Small intestine (tissue), 7 donors: ENCODE measurements around the gene U2AF2. TPM values are rescaled to one million over a fixed set of nuclear protein-coding genes. Genes with fewer than 3 reads are reported as not detected.

Source experiments
- DNase-seq, 2 donors: peaks; one replicate each; pipeline versions ENCODE4 v3.0.0 to v3.0.0-alpha.2; 2013
- FAIRE-seq: peaks from 2 replicates; lab custom pipeline; 2012; peaks lifted over from hg19 to GRCh38; lab: Jason Lieb, UNC
- H3K27ac ChIP-seq, 3 donors: one replicate each; pipeline ENCODE4 v1.5.1; 2013; ENCODE audit warnings: low read length in 2 of 3, mild to moderate bottlenecking in 2 of 3, control low read depth in 1 of 3, inconsistent platforms in 1 of 3, low read depth in 1 of 3, moderate library complexity in 1 of 3
- H3K27me3 ChIP-seq, 3 donors: one replicate each; pipeline ENCODE4 v1.6.1; 2013; ENCODE audit warnings: low read length in 3 of 3, inconsistent platforms in 1 of 3; ENCODE audit not compliant: control insufficient read depth in 3 of 3, insufficient read depth in 3 of 3
- H3K36me3 ChIP-seq, 3 donors: one replicate each; pipeline ENCODE4 v1.6.1; 2013; ENCODE audit warnings: low read length in 3 of 3, inconsistent platforms in 1 of 3, low read depth in 1 of 3, mild to moderate bottlenecking in 1 of 3, moderate library complexity in 1 of 3; ENCODE audit not compliant: control insufficient read depth in 3 of 3, insufficient read depth in 2 of 3
- H3K4me1 ChIP-seq, 3 donors: one replicate each; pipeline ENCODE4 v1.6.1; 2013; ENCODE audit warnings: low read length in 2 of 3, inconsistent platforms in 1 of 3, low read depth in 1 of 3, mild to moderate bottlenecking in 1 of 3, moderate library complexity in 1 of 3; ENCODE audit not compliant: control insufficient read depth in 3 of 3, insufficient read depth in 2 of 3
- H3K4me3 ChIP-seq, 3 donors: one replicate each; pipeline ENCODE4 v1.5.1; 2013; ENCODE audit warnings: low read length in 3 of 3, control low read depth in 1 of 3, inconsistent platforms in 1 of 3, low read depth in 1 of 3, mild to moderate bottlenecking in 1 of 3, moderate library complexity in 1 of 3
- H3K9me3 ChIP-seq, 2 donors: one replicate each; pipeline ENCODE4 v1.6.1; 2013; ENCODE audit warnings: low read depth in 1 of 2, low read length in 1 of 2; ENCODE audit not compliant: control insufficient read depth in 2 of 2, insufficient read depth in 1 of 2
- WGBS, 3 donors: extraction: QIAGEN DNeasy Blood & Tissue Kit; methylation state at CpG; one replicate each; pipeline ENCODE4 v1.1.7; 2013; 5-methylcytosine and 5-hydroxymethylcytosine counted together
- polyA plus RNA-seq, 4 donors: library from polyadenylated mRNA; stranded (reverse) in 3 of 4; unstranded in 1 of 4; fragments of 200-250 nt in 3 of 4; fragments of 120-200 nt in 1 of 4; gene quantifications; one replicate each; pipeline versions ENCODE4 v1.2.1 to v1.2.3, GENCODE V29; 2013
- donor health status: healthy with polysubstance abuse.
- donor health status: control.
- donor health status: control.
- donor health status: Bipolar disorder and iron deficiency.
- donor health status: healthy.

Gene U2AF2
- polyA plus RNA-seq, 4 donors: 74.0 to 161 (median 115) TPM

DNA sequence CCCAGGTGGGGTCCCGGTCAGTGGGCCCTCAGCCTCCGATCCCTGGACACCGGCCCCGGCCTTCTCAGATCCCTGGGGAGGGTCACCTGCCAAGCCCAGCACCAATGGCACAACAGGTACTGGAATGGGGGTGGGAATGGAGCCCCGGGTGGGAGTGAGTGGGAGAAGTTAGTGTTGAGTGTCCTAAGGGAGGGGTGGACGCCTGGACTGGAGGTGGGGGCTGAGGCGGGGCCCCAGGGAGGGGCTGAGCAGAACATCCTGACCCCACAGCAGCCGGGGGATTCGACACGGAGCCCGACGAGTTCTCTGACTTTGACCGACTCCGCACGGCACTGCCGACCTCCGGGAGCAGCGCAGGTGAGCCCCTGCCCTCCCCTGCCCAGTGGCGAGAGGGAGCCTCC, 37.8 kb downstream of the U2AF2 start:
- H3K27me3 ChIP-seq: no peaks in the 10 kb centered on the region
- H3K9me3 ChIP-seq: no peaks in the 10 kb centered on the region
- no peak overlapping the region for H3K27ac ChIP-seq
- H3K36me3 ChIP-seq: peaks cover 34 to 97% (median 51%) of the 10 kb centered on the region in 3 donors
- WGBS, 3 donors: 94 to 98% (median 97%) methylated on average over 17 to 19 of the region's 19 CpGs
- peaks cover 0 to 26% (median 0%) of the 10 kb centered on the region in 3 donors for H3K4me1 ChIP-seq
- no peak for FAIRE-seq
- no peak for DNase-seq
- no peak overlapping the region for H3K4me3 ChIP-seq

DNA sequence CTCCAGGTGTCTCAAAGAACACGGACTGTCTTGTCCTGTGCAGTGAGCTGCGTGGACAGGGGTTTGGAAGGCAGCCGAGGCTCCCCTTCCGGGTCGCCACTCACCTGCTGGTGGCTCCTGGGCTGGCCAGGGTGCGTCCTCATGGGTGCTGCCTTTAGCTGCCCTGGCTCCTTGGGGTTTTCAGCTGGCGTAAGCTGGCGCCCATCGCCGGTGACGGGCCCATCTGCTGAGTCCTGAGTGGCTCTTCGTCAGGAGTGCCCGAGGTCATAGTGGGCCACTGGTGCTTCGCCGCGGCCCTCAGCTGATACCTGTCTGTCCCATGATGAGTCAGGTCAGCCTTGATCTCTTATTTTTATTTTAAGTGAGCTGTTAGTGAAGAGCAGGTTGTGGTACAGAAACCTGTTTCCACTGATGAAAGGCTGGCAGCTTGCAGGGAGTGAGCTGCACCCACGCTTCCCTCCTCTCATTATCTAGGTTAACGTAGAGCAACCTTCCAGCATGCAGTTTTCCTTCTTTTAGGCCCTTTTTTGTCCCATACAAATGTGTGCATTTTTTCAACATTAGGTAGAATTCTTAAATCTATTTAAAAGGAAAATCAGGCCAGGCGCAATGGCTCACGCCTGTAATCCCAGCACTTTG, 38.6 kb downstream of the U2AF2 start:
- H3K4me3 ChIP-seq: no peak overlapping the region
- no peaks in the 10 kb centered on the region for H3K9me3 ChIP-seq
- 93 to 96% (median 94%) methylated on average over 20 of the region's 20 CpGs for WGBS, 3 donors
- peaks cover 34 to 96% (median 58%) of the 10 kb centered on the region in 3 donors for H3K36me3 ChIP-seq
- no peak overlapping the region for H3K27ac ChIP-seq
- no peak for FAIRE-seq
- no peak for DNase-seq
- H3K27me3 ChIP-seq: no peaks in the 10 kb centered on the region
- H3K4me1 ChIP-seq: peaks cover 0 to 19% (median 0%) of the 10 kb centered on the region in 3 donors

GRCh38 chr19:55694241-55694655, 39.4 kb downstream of the U2AF2 start:
- no peaks in the 10 kb centered on the region for H3K27me3 ChIP-seq
- no peak for FAIRE-seq
- peaks cover 37 to 94% (median 58%) of the 10 kb centered on the region in 3 donors for H3K36me3 ChIP-seq
- H3K27ac ChIP-seq: no peak overlapping the region
- no peak overlapping the region for H3K4me3 ChIP-seq
- H3K4me1 ChIP-seq: peaks cover 0 to 14% (median 0%) of the 10 kb centered on the region in 3 donors
- 41 to 73% (median 53%) methylated on average over 15 of the region's 15 CpGs for WGBS, 3 donors
- peak; percentile 50 to 69 for DNase-seq
- H3K9me3 ChIP-seq: no peaks in the 10 kb centered on the region

- Histone ChIP-seq H3K27me3 (no peaks in the 10 kb centered on the region), H3K9me3 (no peaks in the 10 kb centered on the region), H3K27ac (no peak overlapping the region), H3K4me1 (peaks cover 0 to 8% (median 0%) of the 10 kb centered on the region in 3 donors), H3K36me3 (peaks cover 38 to 92% (median 53%) of the 10 kb centered on the region in 3 donors), H3K4me3 (no peak overlapping the region)
- WGBS, 3 donors: 90 to 93% (median 93%) methylated on average over 27 to 37 of the region's 37 CpGs
- no peak for FAIRE-seq
- no peak for DNase-seq
Measured at GRCh38 chr19:55694656-55695491, 40.0 kb downstream of the U2AF2 start.

DNA sequence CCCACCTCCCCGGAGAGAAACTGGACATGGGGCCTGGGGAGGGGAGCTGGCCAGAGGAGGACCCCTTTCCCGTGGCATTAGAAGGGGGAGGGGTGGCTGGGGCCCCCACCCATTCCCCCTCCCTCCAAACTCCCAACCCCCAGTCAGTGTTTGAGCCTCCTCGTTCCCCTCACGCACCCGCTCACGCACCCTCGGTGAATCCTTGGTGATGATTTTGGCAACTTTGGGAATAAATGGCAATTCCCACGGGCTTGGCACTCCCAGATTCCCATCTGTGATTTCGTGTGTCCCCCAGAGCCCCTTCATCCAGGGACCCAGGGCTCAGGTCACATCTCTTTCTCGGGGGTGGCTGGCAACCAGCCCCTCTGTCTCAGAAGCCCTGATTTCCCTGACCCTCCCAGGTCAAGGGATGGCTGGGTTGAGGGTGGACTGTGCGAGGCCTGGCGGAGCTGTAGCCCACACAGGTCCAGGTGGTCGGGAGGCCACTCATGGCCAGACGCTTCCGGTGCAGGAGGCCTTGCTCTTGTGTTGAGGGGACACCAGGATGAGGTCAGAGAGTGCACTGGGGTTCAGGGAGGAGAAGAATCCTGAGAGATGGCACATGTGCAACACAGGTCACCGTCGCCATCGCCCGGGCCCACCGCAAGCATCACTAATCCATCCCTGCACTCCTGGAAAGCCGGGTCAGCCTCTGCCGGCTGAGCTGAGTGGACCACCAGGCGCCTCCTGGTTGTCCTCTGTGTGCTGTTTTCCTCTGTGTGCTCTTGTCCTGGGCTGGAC, 40.9 kb downstream of the U2AF2 start:
- FAIRE-seq (no peak), DNase-seq (no peak)
- H3K4me1 ChIP-seq: peaks cover 0 to 1% (median 0%) of the 10 kb centered on the region in 3 donors
- H3K36me3 ChIP-seq: peaks cover 32 to 91% (median 49%) of the 10 kb centered on the region in 3 donors
- no peaks in the 10 kb centered on the region for H3K27me3 ChIP-seq
- 86 to 94% (median 92%) methylated on average over 22 to 23 of the region's 23 CpGs for WGBS, 3 donors
- H3K27ac ChIP-seq: no peak overlapping the region
- no peak overlapping the region for H3K4me3 ChIP-seq
- no peaks in the 10 kb centered on the region for H3K9me3 ChIP-seq

DNA sequence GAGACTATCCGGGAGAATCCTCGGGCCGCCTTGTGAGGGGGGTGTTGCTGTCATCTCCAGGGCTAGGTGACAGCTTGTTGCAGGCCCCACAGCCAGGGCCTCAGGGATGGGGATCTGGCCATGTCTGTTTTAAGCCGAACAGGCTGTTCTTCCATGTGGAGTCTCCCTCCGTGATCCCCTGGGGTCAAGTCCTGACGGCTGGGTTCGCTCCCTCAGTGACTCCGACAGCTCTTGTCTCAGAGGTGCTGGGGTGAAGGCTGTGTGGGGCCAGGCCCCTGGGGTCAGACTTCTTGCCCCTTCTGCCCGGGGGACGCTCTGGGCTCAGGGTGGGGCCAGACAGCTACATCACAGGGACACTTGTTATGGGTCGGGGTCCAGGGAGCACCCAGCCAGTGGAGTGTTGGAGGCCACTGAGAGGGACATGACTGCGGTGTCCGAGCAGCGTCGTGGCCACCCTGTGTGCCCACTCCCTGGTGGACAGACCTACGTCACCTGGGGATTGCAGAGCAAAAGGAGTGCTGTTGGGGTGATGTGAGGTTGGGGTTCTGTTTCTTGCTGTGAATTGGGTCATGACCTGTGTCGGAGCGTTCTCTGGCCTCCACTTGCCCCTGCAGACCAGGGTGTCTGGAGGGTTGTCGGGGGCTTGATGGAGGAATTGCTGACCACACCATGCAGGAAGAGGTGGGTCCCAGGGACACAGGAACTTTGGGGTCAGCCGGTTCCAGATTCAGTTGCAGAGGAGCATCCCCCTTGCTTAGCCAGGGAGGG, 41.6 kb downstream of the U2AF2 start:
- peaks cover 32 to 87% (median 48%) of the 10 kb centered on the region in 3 donors for H3K36me3 ChIP-seq
- FAIRE-seq: no peak
- no peak for DNase-seq
- WGBS, 3 donors: 94% methylated on average over 20 of the region's 20 CpGs
- no peaks in the 10 kb centered on the region for H3K27me3 ChIP-seq
- H3K4me1 ChIP-seq: peaks cover 0 to under 1% (median 0%) of the 10 kb centered on the region in 3 donors
- H3K27ac ChIP-seq: no peak overlapping the region
- no peaks in the 10 kb centered on the region for H3K9me3 ChIP-seq
- no peak overlapping the region for H3K4me3 ChIP-seq

GRCh38 chr19:55697069-55697440, 42.2 kb downstream of the U2AF2 start:
- no peak for FAIRE-seq
- no peak overlapping the region for H3K27ac ChIP-seq
- no peak overlapping the region for H3K4me3 ChIP-seq
- peaks cover 0 to 5% (median 0%) of the 10 kb centered on the region in 3 donors for H3K4me1 ChIP-seq
- 88 to 93% (median 91%) methylated on average over 12 of the region's 12 CpGs for WGBS, 3 donors
- H3K36me3 ChIP-seq: peaks cover 32 to 82% (median 43%) of the 10 kb centered on the region in 3 donors
- no peaks in the 10 kb centered on the region for H3K27me3 ChIP-seq
- DNase-seq: no peak
- H3K9me3 ChIP-seq: no peaks in the 10 kb centered on the region
